ENCODE measurements around the gene KRTAP5-5. TPM values are rescaled to one million over a fixed set of nuclear protein-coding genes. Genes with fewer than 3 reads are reported as not detected.

The KRTAP5-5 gene
- total and polyA plus RNA-seq, 2 experiments from 2014 or later: not detected

GRCh38 chr11:1656061-1656441 is 26.5 kb downstream of the KRTAP5-5 start:
- no peak overlapping the region for H3K27ac Mint-ChIP-seq
- H3K27ac ChIP-seq (ENCODE audit: low read depth): no peak overlapping the region
- no peaks in the 10 kb centered on the region for H4K20me1 ChIP-seq (replicated peaks; ENCODE audit: insufficient read depth)
- peaks cover 9% of the 10 kb centered on the region for H3K27me3 Mint-ChIP-seq (ENCODE audit: insufficient read depth, low read depth, poor library complexity)
- H3K36me3 Mint-ChIP-seq (ENCODE audit: low read depth): no peaks in the 10 kb centered on the region
- DNase-seq (ENCODE audit: low spot score) (no peak), ATAC-seq (no peak)
- no peaks in the 10 kb centered on the region for H3F3A ChIP-seq (replicated peaks; ENCODE audit: low read depth)
- H3K79me2 ChIP-seq (replicated peaks; ENCODE audit: insufficient read depth): no peaks in the 10 kb centered on the region
- H3K4me1 Mint-ChIP-seq: peaks cover 6% of the 10 kb centered on the region; the same call in 2 of the 3 replicates
- no peak overlapping the region for H2AFZ ChIP-seq
- no peak overlapping the region for H3K4me3 Mint-ChIP-seq
- H3K4me2 ChIP-seq: no peak overlapping the region
- no peaks in the 10 kb centered on the region for H3K9me3 Mint-ChIP-seq
- H3K4me3 ChIP-seq: no peak overlapping the region
- TF ChIP-seq STAT1 (IDR thresholded peaks at IDR 0.05; ENCODE audit: unreplicated experiment) (no peak), NANOG (IDR thresholded peaks at IDR 0.05; ENCODE audit: borderline replicate concordance) (no peak), JUNB (IDR thresholded peaks at IDR 0.05; ENCODE audit: unreplicated experiment) (no peak), CREB1 (CRISPR knock-in tag; IDR thresholded peaks at IDR 0.05; ENCODE audit: low read depth) (no peak), ETS1 (IDR thresholded peaks at IDR 0.05) (no peak), EZH2 (IDR thresholded peaks at IDR 0.05; ENCODE audit: low read depth, unreplicated experiment) (no peak), POLR2AphosphoS5 (IDR thresholded peaks at IDR 0.05; ENCODE audit: low read depth) (no peak), ZNF331 (CRISPR knock-in tag; IDR thresholded peaks at IDR 0.05; ENCODE audit: low read depth) (no peak), ZNF114 (CRISPR knock-in tag; IDR thresholded peaks at IDR 0.05) (no peak), REST (IDR thresholded peaks at IDR 0.05; ENCODE audit: unreplicated experiment) (no peak), ZNF462 (CRISPR knock-in tag; IDR thresholded peaks at IDR 0.05) (no peak), CTCF (conservative IDR thresholded peaks at IDR 0.05; ENCODE audit: low read depth in 2 of 2) (no peak), EZH2phosphoT487 (IDR thresholded peaks at IDR 0.05; ENCODE audit: unreplicated experiment) (no peak)
- H3K9me2 ChIP-seq (ENCODE audit: insufficient read depth): no peaks in the 10 kb centered on the region
- no peaks in the 10 kb centered on the region for H3K36me3 ChIP-seq (ENCODE audit: insufficient read depth)
- H3K4me1 ChIP-seq (ENCODE audit: insufficient read depth): no peaks in the 10 kb centered on the region
- H3K27me3 ChIP-seq (ENCODE audit: insufficient read depth): no peaks in the 10 kb centered on the region
